Measurements from ENCODE around the gene ATAD3B. TPM values are rescaled to one million over a fixed set of nuclear protein-coding genes. Genes with fewer than 3 reads are reported as not detected.
A peak's percentile ranks its signal among the peaks of the same experiment; 100 is the strongest.
"Not testable (repeated sequence)": the region's sequence is repeated elsewhere in the genome, so short reads cannot be mapped to it uniquely, and the experiment has no call there.

Gene ATAD3B
- polyA plus RNA-seq, 1 donor from 2014 or later, result 57.2 TPM

DNA sequence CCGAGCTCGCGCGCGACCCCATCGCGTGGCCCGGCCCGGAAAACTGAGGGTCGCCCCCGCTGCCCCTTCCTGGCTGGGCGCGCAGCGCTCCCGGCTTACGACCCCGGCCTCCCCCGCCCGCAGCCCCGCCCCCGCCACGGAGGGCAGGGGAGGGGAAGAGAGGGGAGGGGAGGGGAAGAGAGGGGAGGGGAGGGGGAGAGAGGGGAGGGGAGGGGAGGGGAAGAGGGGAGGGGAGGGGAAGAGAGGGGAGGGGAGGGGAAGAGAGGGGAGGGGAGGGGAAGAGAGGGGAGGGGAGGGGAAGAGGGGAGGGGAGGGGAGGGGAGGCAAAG is 43.8 kb upstream of the ATAD3B start:
- Histone ChIP-seq H3K27ac (ENCODE audit: low read length) (no peak overlapping the region), H3K79me2 (replicated peaks; ENCODE audit: insufficient read depth, low read length) (no peaks in the 10 kb centered on the region), H3K27me3 (ENCODE audit: insufficient read depth, low read depth, low read length) (no peaks in the 10 kb centered on the region), H3K9me3 (ENCODE audit: low read length) (no peaks in the 10 kb centered on the region), H3K4me2 (ENCODE audit: low read length) (no peak overlapping the region), H3K9me2 (ENCODE audit: insufficient read depth, low read length) (no peaks in the 10 kb centered on the region), H2AFZ (ENCODE audit: low read depth, low read length) (no peak overlapping the region), H3K4me3 (ENCODE audit: low read length) (peak overlapping the region; percentile 43), H4K20me1 (ENCODE audit: insufficient read depth) (no peaks in the 10 kb centered on the region), H3K9ac (ENCODE audit: low read length) (peak overlapping the region; percentile 56), H3K36me3 (ENCODE audit: insufficient read depth, low read length) (no peaks in the 10 kb centered on the region), H3F3A (ENCODE audit: insufficient read depth, low read length, poor library complexity, severe bottlenecking) (no peaks in the 10 kb centered on the region)
- TF ChIP-seq RAD21 (conservative IDR thresholded peaks at IDR 0.05) (no peak), EZH2 (IDR thresholded peaks at IDR 0.05; ENCODE audit: borderline replicate concordance, insufficient read depth, low read length, poor library complexity, severe bottlenecking) (no peak), MXI1 (conservative IDR thresholded peaks at IDR 0.05; ENCODE audit: poor library complexity, severe bottlenecking) (no peak), TAF1 (IDR thresholded peaks at IDR 0.05; ENCODE audit: low read depth) (no peak), POLR2AphosphoS5 (IDR thresholded peaks at IDR 0.05) (no peak), EP300 (conservative IDR thresholded peaks at IDR 0.05; ENCODE audit: poor library complexity, severe bottlenecking) (no peak), SMC3 (conservative IDR thresholded peaks at IDR 0.05; ENCODE audit: poor library complexity) (no peak)
- TF ChIP-seq, protein P1, sequence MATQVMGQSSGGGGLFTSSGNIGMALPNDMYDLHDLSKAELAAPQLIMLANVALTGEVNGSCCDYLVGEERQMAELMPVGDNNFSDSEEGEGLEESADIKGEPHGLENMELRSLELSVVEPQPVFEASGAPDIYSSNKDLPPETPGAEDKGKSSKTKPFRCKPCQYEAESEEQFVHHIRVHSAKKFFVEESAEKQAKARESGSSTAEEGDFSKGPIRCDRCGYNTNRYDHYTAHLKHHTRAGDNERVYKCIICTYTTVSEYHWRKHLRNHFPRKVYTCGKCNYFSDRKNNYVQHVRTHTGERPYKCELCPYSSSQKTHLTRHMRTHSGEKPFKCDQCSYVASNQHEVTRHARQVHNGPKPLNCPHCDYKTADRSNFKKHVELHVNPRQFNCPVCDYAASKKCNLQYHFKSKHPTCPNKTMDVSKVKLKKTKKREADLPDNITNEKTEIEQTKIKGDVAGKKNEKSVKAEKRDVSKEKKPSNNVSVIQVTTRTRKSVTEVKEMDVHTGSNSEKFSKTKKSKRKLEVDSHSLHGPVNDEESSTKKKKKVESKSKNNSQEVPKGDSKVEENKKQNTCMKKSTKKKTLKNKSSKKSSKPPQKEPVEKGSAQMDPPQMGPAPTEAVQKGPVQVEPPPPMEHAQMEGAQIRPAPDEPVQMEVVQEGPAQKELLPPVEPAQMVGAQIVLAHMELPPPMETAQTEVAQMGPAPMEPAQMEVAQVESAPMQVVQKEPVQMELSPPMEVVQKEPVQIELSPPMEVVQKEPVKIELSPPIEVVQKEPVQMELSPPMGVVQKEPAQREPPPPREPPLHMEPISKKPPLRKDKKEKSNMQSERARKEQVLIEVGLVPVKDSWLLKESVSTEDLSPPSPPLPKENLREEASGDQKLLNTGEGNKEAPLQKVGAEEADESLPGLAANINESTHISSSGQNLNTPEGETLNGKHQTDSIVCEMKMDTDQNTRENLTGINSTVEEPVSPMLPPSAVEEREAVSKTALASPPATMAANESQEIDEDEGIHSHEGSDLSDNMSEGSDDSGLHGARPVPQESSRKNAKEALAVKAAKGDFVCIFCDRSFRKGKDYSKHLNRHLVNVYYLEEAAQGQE (IDR thresholded peaks at IDR 0.05; ENCODE audit: borderline replicate concordance), result no peak
- TF ChIP-seq, protein P2, sequence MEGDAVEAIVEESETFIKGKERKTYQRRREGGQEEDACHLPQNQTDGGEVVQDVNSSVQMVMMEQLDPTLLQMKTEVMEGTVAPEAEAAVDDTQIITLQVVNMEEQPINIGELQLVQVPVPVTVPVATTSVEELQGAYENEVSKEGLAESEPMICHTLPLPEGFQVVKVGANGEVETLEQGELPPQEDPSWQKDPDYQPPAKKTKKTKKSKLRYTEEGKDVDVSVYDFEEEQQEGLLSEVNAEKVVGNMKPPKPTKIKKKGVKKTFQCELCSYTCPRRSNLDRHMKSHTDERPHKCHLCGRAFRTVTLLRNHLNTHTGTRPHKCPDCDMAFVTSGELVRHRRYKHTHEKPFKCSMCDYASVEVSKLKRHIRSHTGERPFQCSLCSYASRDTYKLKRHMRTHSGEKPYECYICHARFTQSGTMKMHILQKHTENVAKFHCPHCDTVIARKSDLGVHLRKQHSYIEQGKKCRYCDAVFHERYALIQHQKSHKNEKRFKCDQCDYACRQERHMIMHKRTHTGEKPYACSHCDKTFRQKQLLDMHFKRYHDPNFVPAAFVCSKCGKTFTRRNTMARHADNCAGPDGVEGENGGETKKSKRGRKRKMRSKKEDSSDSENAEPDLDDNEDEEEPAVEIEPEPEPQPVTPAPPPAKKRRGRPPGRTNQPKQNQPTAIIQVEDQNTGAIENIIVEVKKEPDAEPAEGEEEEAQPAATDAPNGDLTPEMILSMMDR (IDR thresholded peaks at IDR 0.05; ENCODE audit: poor library complexity, severe bottlenecking), result no peak

DNA sequence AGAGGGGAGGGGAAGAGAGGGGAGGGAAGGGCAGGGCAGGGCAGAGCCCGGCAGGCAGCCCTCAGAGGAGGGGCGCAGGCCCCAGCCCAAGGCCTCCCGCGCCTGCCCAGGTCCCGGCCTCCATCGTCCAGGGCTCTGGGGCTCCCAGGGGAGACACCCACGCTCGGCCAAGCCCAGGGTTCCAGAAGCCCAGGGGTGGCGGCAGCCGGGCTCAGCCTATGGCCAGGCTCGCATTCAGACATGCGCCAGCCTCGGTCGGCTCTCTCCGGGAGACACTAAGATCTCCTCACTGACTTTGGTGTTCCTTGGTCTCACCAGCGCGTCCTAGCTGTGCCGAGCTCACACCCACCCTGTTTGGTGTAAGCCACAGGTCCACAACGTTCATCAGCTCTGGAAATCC is 43.4 kb upstream of the ATAD3B start:
- H3K4me3 ChIP-seq (ENCODE audit: low read length), result no peak overlapping the region
- no peak overlapping the region for H3K9ac ChIP-seq (ENCODE audit: low read length)
- no peak overlapping the region for H3K4me2 ChIP-seq (ENCODE audit: low read length)
- H3K36me3 ChIP-seq (ENCODE audit: insufficient read depth, low read length), result no peaks in the 10 kb centered on the region
- no peaks in the 10 kb centered on the region for H3K79me2 ChIP-seq (replicated peaks; ENCODE audit: insufficient read depth, low read length)
- no peaks in the 10 kb centered on the region for H3K9me3 ChIP-seq (ENCODE audit: low read length)
- H2AFZ ChIP-seq (ENCODE audit: low read depth, low read length), result no peak overlapping the region
- H3K27me3 ChIP-seq (ENCODE audit: insufficient read depth, low read depth, low read length), result no peaks in the 10 kb centered on the region
- TF ChIP-seq MXI1 (conservative IDR thresholded peaks at IDR 0.05; ENCODE audit: poor library complexity, severe bottlenecking) (no peak), TAF1 (IDR thresholded peaks at IDR 0.05; ENCODE audit: low read depth) (no peak), RAD21 (conservative IDR thresholded peaks at IDR 0.05) (no peak), EP300 (conservative IDR thresholded peaks at IDR 0.05; ENCODE audit: poor library complexity, severe bottlenecking) (no peak)
- TF ChIP-seq, protein P2 (IDR thresholded peaks at IDR 0.05; ENCODE audit: poor library complexity, severe bottlenecking), result no peak
- TF ChIP-seq, protein P1 (IDR thresholded peaks at IDR 0.05; ENCODE audit: borderline replicate concordance), result no peak
- no peaks in the 10 kb centered on the region for H3F3A ChIP-seq (ENCODE audit: insufficient read depth, low read length, poor library complexity, severe bottlenecking)
- H3K27ac ChIP-seq (ENCODE audit: low read length), result no peak overlapping the region
- H4K20me1 ChIP-seq (ENCODE audit: insufficient read depth), result no peaks in the 10 kb centered on the region
- H3K9me2 ChIP-seq (ENCODE audit: insufficient read depth, low read length), result no peaks in the 10 kb centered on the region

DNA sequence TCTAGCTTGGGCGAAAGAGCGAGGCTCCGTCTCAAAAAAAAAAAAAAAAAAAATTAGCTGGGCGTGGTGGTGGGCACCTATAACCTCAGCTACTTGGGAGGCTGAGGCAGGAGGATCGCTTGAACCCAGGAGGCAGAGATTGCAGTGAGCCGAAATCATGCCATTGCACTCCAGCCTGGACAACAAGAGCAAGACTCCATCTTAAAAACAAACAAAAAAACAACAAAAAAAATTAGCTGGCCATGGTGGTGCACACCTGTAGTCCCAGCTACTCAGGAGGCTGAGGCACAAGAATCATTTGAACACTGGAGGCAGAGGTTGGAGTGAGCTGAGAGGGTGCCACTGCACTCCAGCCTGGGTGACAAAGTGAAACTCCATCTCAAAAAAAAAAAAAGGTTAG is 42.6 kb upstream of the ATAD3B start:
- not testable (repeated sequence) for H2AFZ ChIP-seq (ENCODE audit: low read depth, low read length); H3K9me3 ChIP-seq (ENCODE audit: low read length); H3K4me2 ChIP-seq (ENCODE audit: low read length); H3K27ac ChIP-seq (ENCODE audit: low read length); H3K9me2 ChIP-seq (ENCODE audit: insufficient read depth, low read length); H3K36me3 ChIP-seq (ENCODE audit: insufficient read depth, low read length); H4K20me1 ChIP-seq (ENCODE audit: insufficient read depth); H3K79me2 ChIP-seq (replicated peaks; ENCODE audit: insufficient read depth, low read length); H3K4me3 ChIP-seq (ENCODE audit: low read length); H3K9ac ChIP-seq (ENCODE audit: low read length); H3F3A ChIP-seq (ENCODE audit: insufficient read depth, low read length, poor library complexity, severe bottlenecking); H3K27me3 ChIP-seq (ENCODE audit: insufficient read depth, low read depth, low read length)
